NCI-H1105 (cell line): Measurements from ENCODE around the gene RASAL2.
"Not testable (repeated sequence)": the region's sequence is repeated elsewhere in the genome, so short reads cannot be mapped to it uniquely, and the experiment has no call there.

ENCODE experiments used
- DNase-seq: peaks from one replicate; lab custom pipeline; 2025; lab: John Stamatoyannopoulos, UW

RASAL2 gene

GRCh38 chr1:178345238-178345637, 251.3 kb downstream of the RASAL2 start:
- DNase-seq, result no peak

GRCh38 chr1:178345807-178346206, 251.9 kb downstream of the RASAL2 start:
- no peak for DNase-seq

GRCh38 chr1:178349801-178350200, 255.9 kb downstream of the RASAL2 start:
- no peak for DNase-seq

- not testable (repeated sequence) for DNase-seq
Measured at GRCh38 chr1:178351911-178352310, 258.0 kb downstream of the RASAL2 start.

- DNase-seq, result no peak
Measured at GRCh38 chr1:178352790-178353416, 259.0 kb downstream of the RASAL2 start.

- no peak for DNase-seq
Measured at GRCh38 chr1:178353524-178353923, 259.6 kb downstream of the RASAL2 start.

- no peak for DNase-seq
Measured at GRCh38 chr1:178354816-178355215, 260.9 kb downstream of the RASAL2 start.

- DNase-seq, result no peak
Measured at GRCh38 chr1:178356299-178356698, 262.4 kb downstream of the RASAL2 start.

- DNase-seq, result no peak
Measured at GRCh38 chr1:178358456-178358855, 264.6 kb downstream of the RASAL2 start.

GRCh38 chr1:178360421-178360820, 266.5 kb downstream of the RASAL2 start:
- no peak for DNase-seq

- no peak for DNase-seq
Measured at GRCh38 chr1:178361847-178362246, 267.9 kb downstream of the RASAL2 start.

GRCh38 chr1:178362747-178363146, 268.8 kb downstream of the RASAL2 start:
- DNase-seq, result no peak

GRCh38 chr1:178364782-178365181, 270.9 kb downstream of the RASAL2 start:
- DNase-seq, result no peak

GRCh38 chr1:178367151-178367550, 273.2 kb downstream of the RASAL2 start:
- DNase-seq, result no peak

GRCh38 chr1:178368208-178368607, 274.3 kb downstream of the RASAL2 start:
- DNase-seq, result no peak

- no peak for DNase-seq
Measured at GRCh38 chr1:178371235-178371634, 277.3 kb downstream of the RASAL2 start.

GRCh38 chr1:178371933-178372388, 278.1 kb downstream of the RASAL2 start:
- no peak for DNase-seq

- no peak for DNase-seq
Measured at GRCh38 chr1:178374016-178374415, 280.1 kb downstream of the RASAL2 start.

GRCh38 chr1:178376008-178376407, 282.1 kb downstream of the RASAL2 start:
- DNase-seq, result no peak

- no peak for DNase-seq
Measured at GRCh38 chr1:178379807-178380206, 285.9 kb downstream of the RASAL2 start.

GRCh38 chr1:178382372-178382771, 288.5 kb downstream of the RASAL2 start:
- DNase-seq, result no peak

GRCh38 chr1:178385662-178386061, 291.8 kb downstream of the RASAL2 start:
- DNase-seq, result no peak

- DNase-seq, result no peak
Measured at GRCh38 chr1:178388418-178389145, 294.7 kb downstream of the RASAL2 start.

- DNase-seq, result no peak
Measured at GRCh38 chr1:178389441-178389840, 295.5 kb downstream of the RASAL2 start.
